Ectodermal cell (in vitro differentiated cells): Measurements from ENCODE around the gene PKNOX1.

Experiments used
- H3K27ac ChIP-seq: 2 replicates; pipeline ENCODE4 v1.7.0; 2013; ENCODE audit warnings: mild to moderate bottlenecking, low read depth, low read length; ENCODE audit not compliant: insufficient read depth, poor library complexity, severe bottlenecking
- H3K27me3 ChIP-seq: 2 replicates; pipeline ENCODE4 v1.7.0; 2013; ENCODE audit warnings: mild to moderate bottlenecking, low read length; ENCODE audit not compliant: insufficient read depth, control insufficient read depth, poor library complexity, severe bottlenecking
- H3K36me3 ChIP-seq: one replicate; pipeline ENCODE4 v1.7.0; 2013; ENCODE audit warnings: low read length; ENCODE audit not compliant: control insufficient read depth, insufficient read depth
- H3K4me1 ChIP-seq: one replicate; pipeline ENCODE4 v1.7.0; 2013; ENCODE audit warnings: low read length; ENCODE audit not compliant: control insufficient read depth, insufficient read depth
- H3K4me3 ChIP-seq: 2 replicates; pipeline ENCODE4 v1.7.0; 2013; ENCODE audit warnings: low read depth, low read length, control low read depth; ENCODE audit not compliant: insufficient read depth
- H3K9me3 ChIP-seq: 2 replicates; pipeline ENCODE4 v1.7.0; 2013; ENCODE audit warnings: mild to moderate bottlenecking, low read length, moderate library complexity; ENCODE audit not compliant: control insufficient read depth
- whole genome bisulfite sequencing, 2 experiments: methylation state at CpG; one replicate each; pipeline ENCODE4 v1.1.7; 2013; ENCODE audit warnings: missing lambda C conversion rate in 2 of 2; 5-methylcytosine and 5-hydroxymethylcytosine counted together

Gene PKNOX1

DNA sequence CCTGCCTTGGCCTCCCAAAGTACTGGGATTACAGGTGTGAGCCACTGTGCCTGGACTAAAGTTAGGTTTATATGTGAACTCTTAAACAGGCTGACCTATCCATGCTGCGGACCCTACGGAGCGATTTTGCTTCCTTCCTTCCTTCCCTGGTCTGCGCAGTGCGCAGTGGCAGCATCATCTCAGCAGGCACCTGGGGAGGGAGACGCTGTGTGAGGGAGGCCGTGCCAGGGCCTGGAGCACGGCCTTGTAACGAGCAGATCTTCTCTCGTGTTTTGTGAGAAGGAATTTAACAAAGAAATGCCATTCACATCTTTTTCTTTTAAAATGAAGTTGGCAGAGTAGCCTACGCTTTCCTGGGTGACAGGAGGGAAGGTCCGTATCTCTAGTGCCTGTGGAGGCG, 45.8 kb downstream of the PKNOX1 start:
- H3K27me3 ChIP-seq = no peaks in the 10 kb centered on the region
- H3K36me3 ChIP-seq = no peaks in the 10 kb centered on the region
- H3K27ac ChIP-seq = no peak overlapping the region
- 92 to 93% methylated on average over 13 of the region's 13 CpGs for WGBS, 2 experiments
- no peaks in the 10 kb centered on the region for H3K9me3 ChIP-seq
- H3K4me1 ChIP-seq = no peaks in the 10 kb centered on the region
- no peak overlapping the region for H3K4me3 ChIP-seq

DNA sequence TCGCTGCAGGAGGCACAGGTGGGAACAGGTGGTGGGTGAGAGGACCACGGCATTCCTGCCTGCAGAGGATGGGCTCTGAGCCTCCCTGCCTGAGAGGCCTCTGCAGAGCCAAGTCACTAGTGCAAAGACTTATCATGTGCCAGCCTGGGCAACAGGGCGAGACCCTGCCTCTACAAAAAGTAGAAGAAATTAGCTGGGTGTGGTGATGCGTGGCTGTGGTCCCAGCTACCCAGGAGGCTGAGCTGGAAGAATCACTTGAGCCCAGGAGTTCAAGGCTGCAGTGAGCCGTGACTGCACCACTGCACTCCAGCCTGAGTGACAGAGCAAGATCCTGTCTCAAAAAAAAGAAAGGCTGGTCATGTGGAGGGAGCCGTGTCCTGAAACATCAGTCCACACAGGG, 46.4 kb downstream of the PKNOX1 start:
- WGBS, 2 experiments = 93 to 94% methylated on average over 6 of the region's 6 CpGs

DNA sequence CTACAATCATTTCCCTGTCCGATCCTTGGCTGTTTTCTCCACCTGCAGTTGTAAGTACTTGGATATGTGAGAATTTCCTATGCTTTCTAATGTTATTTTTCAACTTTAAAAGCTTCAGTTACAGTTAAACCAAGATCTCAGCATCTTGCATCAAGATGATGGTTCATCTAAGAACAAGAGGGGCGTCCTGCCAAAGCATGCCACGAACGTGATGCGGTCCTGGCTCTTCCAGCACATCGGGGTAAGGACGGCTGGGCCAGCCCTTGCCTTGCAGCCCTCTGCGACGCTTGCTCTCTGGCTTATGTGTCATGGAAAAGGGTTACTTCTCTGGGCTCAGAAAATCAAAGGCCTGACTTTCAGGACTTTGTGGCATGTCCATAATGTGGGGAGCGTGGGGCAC, 46.8 kb downstream of the PKNOX1 start:
- Histone ChIP-seq H3K27ac (no peak overlapping the region), H3K4me3 (no peak overlapping the region), H3K36me3 (no peaks in the 10 kb centered on the region), H3K27me3 (no peaks in the 10 kb centered on the region), H3K9me3 (no peaks in the 10 kb centered on the region), H3K4me1 (no peaks in the 10 kb centered on the region)
- 96 to 97% methylated on average over 10 of the region's 10 CpGs for WGBS, 2 experiments

More for the DNA sequence above, 46.4 kb downstream of the PKNOX1 start:
- Histone ChIP-seq H3K36me3 (no peaks in the 10 kb centered on the region), H3K27ac (no peak overlapping the region), H3K27me3 (no peaks in the 10 kb centered on the region), H3K4me1 (no peaks in the 10 kb centered on the region), H3K4me3 (no peak overlapping the region), H3K9me3 (no peaks in the 10 kb centered on the region)

DNA sequence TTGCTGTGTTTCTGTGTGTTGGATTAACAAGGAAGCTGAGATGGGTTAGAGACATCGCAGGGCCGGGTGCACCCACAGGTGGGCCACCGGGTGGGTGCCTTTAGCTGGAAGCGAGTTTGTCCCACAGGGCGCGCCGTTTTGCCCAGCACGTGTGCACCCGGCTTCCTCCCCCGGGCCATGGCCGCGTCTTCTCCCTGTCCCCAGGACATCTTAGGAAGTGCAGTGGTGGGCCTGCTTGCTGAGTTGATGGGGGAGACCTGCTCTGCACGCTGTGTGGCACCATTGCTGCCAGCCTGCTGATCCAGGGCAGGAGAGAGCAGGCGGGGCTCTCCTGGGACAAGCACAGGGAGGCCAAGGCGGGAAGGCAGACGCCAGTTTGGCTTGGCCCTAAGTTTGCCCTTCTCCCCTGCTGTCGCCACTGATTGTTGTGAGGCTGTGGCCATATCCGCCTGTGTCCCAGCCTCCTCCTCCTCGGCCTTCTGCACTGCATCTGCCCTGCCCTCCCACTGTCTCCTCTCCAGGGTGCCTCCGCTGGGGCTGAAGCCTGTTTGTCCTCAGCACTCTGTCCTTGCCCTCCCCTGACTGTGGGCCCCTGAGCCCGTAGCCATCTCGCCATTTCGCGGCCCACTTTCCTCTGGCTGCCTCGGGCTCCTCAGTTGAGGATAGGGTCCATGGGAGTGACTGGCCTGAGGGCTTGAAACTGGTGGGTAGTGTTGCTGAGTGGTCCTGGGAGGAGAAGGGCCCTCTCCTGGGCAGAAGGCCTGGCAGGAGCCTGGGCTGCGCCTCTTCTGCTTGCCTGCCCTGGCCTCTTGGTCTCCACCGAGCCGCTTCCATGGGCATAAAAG, 47.6 kb downstream of the PKNOX1 start:
- no peaks in the 10 kb centered on the region for H3K27me3 ChIP-seq
- no peaks in the 10 kb centered on the region for H3K4me1 ChIP-seq
- H3K9me3 ChIP-seq = no peaks in the 10 kb centered on the region
- WGBS, 2 experiments = 92 to 94% methylated on average over 28 of the region's 28 CpGs
- no peak overlapping the region for H3K27ac ChIP-seq
- no peaks in the 10 kb centered on the region for H3K36me3 ChIP-seq
- no peak overlapping the region for H3K4me3 ChIP-seq

DNA sequence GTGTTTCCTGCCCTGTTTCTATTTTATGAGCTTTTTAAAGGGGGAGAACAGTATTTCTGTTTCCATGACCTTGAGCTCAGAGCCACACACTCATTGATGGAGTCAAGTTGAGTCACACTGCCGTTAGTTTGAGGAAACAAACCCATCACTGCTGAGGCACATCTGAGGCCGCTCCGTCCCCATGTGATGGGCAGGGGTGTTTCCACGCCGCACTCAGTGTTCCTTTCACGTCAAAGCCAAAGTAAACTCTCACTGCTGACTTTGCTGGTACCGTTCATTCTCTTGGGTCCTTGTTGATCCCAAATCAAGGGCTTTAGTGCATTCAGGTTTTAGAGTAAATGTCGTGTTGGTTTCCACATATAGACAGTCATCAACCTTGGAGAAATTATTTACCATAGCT, 48.8 kb downstream of the PKNOX1 start:
- H3K36me3 ChIP-seq = no peaks in the 10 kb centered on the region
- WGBS, 2 experiments = 94 to 97% methylated on average over 8 of the region's 8 CpGs
- H3K27ac ChIP-seq = no peak overlapping the region
- H3K4me3 ChIP-seq = no peak overlapping the region
- H3K27me3 ChIP-seq = no peaks in the 10 kb centered on the region
- no peaks in the 10 kb centered on the region for H3K4me1 ChIP-seq
- H3K9me3 ChIP-seq = no peaks in the 10 kb centered on the region

DNA sequence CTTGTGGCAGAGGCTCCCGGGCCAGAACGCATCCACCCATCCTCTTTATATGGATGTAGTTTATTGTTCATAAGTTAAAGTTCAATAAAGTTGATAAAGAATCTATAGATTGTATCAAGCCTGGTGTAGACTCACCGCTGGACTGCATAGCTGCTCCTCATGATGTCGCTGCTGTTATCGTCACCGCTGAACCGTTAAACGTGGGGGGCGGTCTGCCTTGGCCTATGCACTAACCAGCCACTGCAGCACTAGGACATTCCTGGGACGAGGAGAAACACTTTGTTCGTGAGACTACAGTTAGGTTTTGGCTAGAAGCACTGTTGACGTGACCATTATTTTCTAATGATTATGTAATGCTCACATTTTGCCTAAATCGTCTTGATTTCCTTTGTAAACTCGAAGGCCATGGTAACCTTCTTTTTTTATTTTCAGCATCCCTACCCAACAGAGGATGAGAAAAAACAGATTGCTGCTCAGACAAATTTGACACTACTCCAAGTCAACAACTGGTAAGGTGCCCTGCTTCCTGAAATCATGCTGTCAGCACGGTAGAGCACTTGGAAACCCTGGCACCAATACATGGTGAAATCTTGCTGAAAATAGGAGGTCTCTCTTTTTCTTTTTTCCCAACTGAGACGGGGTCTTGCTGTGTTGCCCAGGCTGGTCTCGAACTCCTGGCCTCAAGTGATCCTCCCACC, 50.2 kb downstream of the PKNOX1 start:
- Histone ChIP-seq H3K4me3 (no peak overlapping the region), H3K27me3 (no peaks in the 10 kb centered on the region), H3K4me1 (no peaks in the 10 kb centered on the region), H3K27ac (no peak overlapping the region), H3K36me3 (no peaks in the 10 kb centered on the region), H3K9me3 (no peaks in the 10 kb centered on the region)
- WGBS, 2 experiments = 95% methylated on average over 17 of the region's 17 CpGs

DNA sequence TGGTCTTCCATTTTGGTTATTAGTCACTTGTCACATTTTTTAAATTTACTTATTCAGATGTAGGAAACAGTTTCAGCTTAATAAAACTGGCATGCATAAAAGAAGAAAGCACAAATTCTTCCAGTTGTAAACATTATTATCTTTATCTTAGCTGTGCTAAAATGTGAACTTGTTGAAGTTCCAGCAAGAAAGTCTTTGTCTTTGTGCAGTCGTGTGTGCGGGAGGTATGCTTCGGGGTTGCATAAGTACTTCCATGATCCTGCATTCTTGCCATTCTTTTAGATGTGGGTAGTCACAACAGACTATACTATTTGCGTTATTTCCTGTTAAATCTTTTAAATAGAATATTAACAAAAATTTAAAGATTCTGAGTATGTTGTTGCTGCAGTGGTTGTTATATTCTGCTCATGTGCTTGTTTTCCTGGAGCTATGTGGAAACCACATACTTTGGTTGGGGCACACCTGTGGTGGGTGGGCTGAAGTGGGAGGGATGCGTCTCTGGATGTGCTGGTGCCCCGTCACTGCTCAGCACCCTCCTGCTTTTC, 51.3 kb downstream of the PKNOX1 start:
- WGBS, 2 experiments = 94% methylated on average over 5 of the region's 6 CpGs
- Histone ChIP-seq H3K27me3 (no peaks in the 10 kb centered on the region), H3K4me1 (no peaks in the 10 kb centered on the region), H3K4me3 (no peak overlapping the region), H3K36me3 (no peaks in the 10 kb centered on the region), H3K27ac (no peak overlapping the region), H3K9me3 (no peaks in the 10 kb centered on the region)

DNA sequence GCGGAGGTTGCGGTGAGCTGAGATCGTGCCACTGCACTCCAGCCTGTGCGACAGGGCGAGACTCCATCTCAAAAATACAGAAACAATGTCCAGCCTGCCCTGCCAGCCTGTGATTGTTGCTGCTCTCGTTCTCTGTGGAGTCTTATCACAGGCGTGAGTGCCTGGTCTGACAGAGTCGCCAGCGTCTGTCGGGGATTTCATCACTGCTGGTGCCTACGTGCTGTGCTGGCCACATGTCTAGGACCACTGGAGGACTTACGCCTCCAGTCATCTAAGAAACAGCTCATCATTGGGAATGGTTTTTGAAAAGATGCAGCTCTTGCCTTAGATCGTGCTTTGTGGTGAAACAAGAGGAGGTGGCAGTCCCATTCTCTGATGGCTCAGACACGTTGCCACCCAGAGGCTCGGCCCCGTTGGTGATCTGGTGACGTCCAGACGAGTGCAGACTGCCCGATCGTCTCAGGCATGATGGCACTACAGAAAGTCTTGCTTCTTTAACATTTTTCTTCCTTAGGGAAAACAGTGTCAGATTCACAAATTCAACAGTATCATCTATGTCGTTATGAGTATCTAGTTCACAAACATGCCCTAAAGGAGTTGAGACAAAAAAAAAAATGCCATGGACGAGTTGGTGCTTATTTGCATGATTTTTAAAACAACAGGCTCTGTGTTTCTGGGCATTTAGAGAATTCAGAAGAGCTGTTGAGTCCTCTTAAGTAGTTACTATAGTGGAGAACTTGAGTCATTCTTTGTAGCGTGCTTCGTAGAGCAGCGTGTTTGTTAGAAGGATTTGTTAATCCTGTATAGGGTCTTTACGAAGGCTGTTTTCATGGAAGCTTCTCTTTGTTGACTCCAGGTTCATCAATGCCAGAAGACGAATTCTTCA, 53.7 kb downstream of the PKNOX1 start:
- WGBS, 2 experiments = 92% methylated on average over 27 of the region's 27 CpGs
- Histone ChIP-seq H3K9me3 (no peaks in the 10 kb centered on the region), H3K27ac (no peak overlapping the region), H3K27me3 (no peaks in the 10 kb centered on the region), H3K4me1 (no peaks in the 10 kb centered on the region), H3K4me3 (no peak overlapping the region), H3K36me3 (no peaks in the 10 kb centered on the region)

DNA sequence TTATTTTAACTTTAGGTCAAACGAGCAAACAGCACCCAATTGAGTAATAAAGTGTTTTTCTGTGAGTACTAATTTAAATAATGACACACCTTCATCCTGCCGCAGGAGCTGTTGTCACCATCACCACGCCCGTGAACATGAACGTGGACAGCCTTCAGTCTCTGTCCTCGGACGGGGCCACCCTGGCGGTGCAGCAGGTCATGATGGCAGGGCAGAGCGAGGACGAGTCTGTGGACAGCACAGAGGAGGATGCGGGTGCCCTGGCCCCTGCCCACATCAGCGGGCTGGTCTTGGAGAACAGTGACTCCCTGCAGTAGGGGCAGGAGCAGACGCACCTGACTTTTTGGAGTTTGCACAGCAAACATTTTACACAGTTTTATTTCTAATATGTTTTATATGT, 55.4 kb downstream of the PKNOX1 start:
- H3K4me3 ChIP-seq = no peak overlapping the region
- H3K9me3 ChIP-seq = no peaks in the 10 kb centered on the region
- no peak overlapping the region for H3K27ac ChIP-seq
- H3K4me1 ChIP-seq = no peaks in the 10 kb centered on the region
- H3K27me3 ChIP-seq = no peaks in the 10 kb centered on the region
- WGBS, 2 experiments = 97% methylated on average over 11 to 12 of the region's 13 CpGs
- H3K36me3 ChIP-seq = no peaks in the 10 kb centered on the region
